Upper lobe of left lung (tissue), 6 donors: ENCODE data around the gene GABRG3. TPM values are rescaled to one million over a fixed set of nuclear protein-coding genes. Genes with fewer than 3 reads are reported as not detected.

Experiments used
- ATAC-seq, 2 donors: fragments of 200-7000 bp; cut with Tn5 transposase; one replicate each; pipeline ENCODE4 v1.9.1; 2022; ENCODE audit warnings: mild to moderate bottlenecking in 2 of 2, moderate library complexity in 2 of 2; ENCODE audit not compliant: low FRiP score in 2 of 2
- DNase-seq, 2 donors: peaks; one replicate each; pipeline ENCODE4 v3.0.0-alpha.2; 2019 to 2020
- H3K27ac ChIP-seq, 4 donors: fragments of 200-600 bp; sonication (generic); one replicate each; pipeline ENCODE4 v1.5.1; 2016 to 2019
- H3K27me3 ChIP-seq, 4 donors: fragments of 200-600 bp; sonication (generic); one replicate each; pipeline ENCODE4 v1.5.1; 2017 to 2019
- H3K36me3 ChIP-seq, 4 donors: fragments of 200-600 bp; sonication (generic); one replicate each; pipeline ENCODE4 v1.5.1; 2016 to 2019
- H3K4me1 ChIP-seq, 4 donors: fragments of 200-600 bp; sonication (generic); one replicate each; pipeline ENCODE4 v1.5.1; 2018 to 2019
- H3K4me3 ChIP-seq, 4 donors: fragments of 200-600 bp; sonication (generic); one replicate each; pipeline ENCODE4 v1.5.1; 2017 to 2019; ENCODE audit warnings: mild to moderate bottlenecking in 2 of 4, moderate library complexity in 1 of 4
- H3K9me3 ChIP-seq, 4 donors: fragments of 200-600 bp; sonication (generic); one replicate each; pipeline ENCODE4 v1.5.1; 2018 to 2019
- CTCF ChIP-seq, 6 experiments: fragments of 450-650 bp in 4 of 6; fragments of 200-600 bp in 2 of 6; sonication (generic) in 2 of 6; IDR thresholded peaks; one replicate each; pipeline ENCODE4 v1.5.1; 2016 to 2019; ENCODE audit warnings: antibody characterized with exemption in 6 of 6
- EP300 ChIP-seq, 4 donors: sonication (generic); formaldehyde crosslinking; IDR thresholded peaks; one replicate each; pipeline ENCODE4 v1.5.1; 2017; ENCODE audit warnings: antibody characterized with exemption in 4 of 4, control low read depth in 2 of 4
- POLR2A ChIP-seq, 4 donors: fragments of 450-650 bp; IDR thresholded peaks; one replicate each; pipeline ENCODE4 v1.5.1; 2016 to 2017; ENCODE audit warnings: antibody characterized with exemption in 4 of 4, mild to moderate bottlenecking in 2 of 4
- POLR2AphosphoS5 ChIP-seq, 2 donors: sonication (generic); formaldehyde crosslinking; IDR thresholded peaks; one replicate each; pipeline ENCODE4 v1.5.1; 2017; ENCODE audit warnings: antibody characterized with exemption in 2 of 2
- WGBS, 2 donors: methylation state at CpG; one replicate each; pipeline ENCODE4 v1.1.5; 2017 to 2018; 5-methylcytosine and 5-hydroxymethylcytosine counted together
- total RNA-seq, 6 donors: library from RNA; depleted of rRNA in 4 of 6; stranded (reverse); fragments of >200 nt in 4 of 6; gene quantifications; one replicate each; pipeline versions ENCODE4 v1.1.0 to v1.2.1, GENCODE V29; 2016 to 2021
- donor health status: DM: no; HTN: no; CAD: no; lungs with moderate emphysema.
- donor health status: DM: no; HTN: yes; CAD: no; lungs with severe emphysema.

The GABRG3 gene
- total RNA-seq, 6 donors from 2014 or later, result not detected

DNA sequence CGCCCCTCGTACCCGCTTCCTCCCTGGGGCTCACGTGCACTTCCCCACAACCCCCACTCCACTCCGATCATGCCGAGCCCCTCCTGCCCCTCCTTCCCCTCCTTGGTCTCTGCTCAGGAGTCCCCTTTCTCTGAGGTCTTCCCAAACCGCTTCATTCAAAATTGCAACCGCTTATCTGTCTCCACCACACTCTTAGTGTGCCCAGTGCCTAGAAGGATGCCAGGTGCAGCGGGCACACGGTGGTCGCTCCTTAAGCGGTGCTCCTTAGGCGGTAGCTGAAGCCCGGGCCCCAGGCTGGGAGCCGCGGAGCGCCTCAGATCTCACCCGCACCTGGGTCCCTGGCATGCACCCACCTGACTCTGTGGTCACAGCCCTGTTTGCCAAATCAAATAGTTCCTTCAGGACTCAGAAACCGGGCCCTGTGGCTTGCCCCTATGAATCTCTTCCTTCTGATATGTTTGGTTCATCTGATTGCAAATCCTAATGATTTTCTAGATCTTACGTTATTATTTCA, 603.6 kb downstream of the GABRG3 start:
- no peaks in the 10 kb centered on the region for H3K36me3 ChIP-seq
- peak in 1 of 2 donors; percentile 55 for ATAC-seq
- H3K9me3 ChIP-seq, result peaks cover 0 to under 1% (median 0%) of the 10 kb centered on the region in 4 donors
- peak in 1 of 2 donors; percentile 41 for DNase-seq
- H3K4me1 ChIP-seq, result no peaks in the 10 kb centered on the region
- no peak overlapping the region for H3K4me3 ChIP-seq
- no peak overlapping the region for H3K27ac ChIP-seq
- TF ChIP-seq EP300 (IDR thresholded peaks at IDR 0.05) (no peak), CTCF (IDR thresholded peaks at IDR 0.05) (no peak), POLR2A (IDR thresholded peaks at IDR 0.05) (no peak)
- WGBS, 2 donors, result 92 to 95% methylated on average over 18 to 20 of the region's 20 CpGs
- no peaks in the 10 kb centered on the region for H3K27me3 ChIP-seq

DNA sequence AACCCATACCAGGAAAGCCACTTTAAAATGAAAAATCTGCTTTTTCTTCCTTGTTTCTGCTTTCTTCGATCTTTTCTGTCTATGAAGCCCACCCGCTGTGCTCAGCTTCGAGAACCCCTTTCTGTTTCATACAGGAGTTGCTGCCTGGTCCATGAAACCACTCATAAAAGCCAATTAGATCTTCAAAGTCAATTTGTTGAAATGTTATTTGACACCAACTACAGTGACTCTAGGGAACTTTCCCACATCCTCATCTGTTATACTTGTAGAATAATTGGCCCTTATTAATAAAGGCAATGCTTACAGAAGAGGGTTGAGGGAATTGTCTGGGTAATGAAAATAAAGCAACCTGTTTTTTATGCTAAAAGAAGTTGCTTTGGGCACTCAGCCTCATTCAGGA, 604.5 kb downstream of the GABRG3 start:
- H3K4me1 ChIP-seq, result no peaks in the 10 kb centered on the region
- H3K4me3 ChIP-seq, result no peak overlapping the region
- WGBS, 2 donors, result 86 to 89% methylated on average over 3 of the region's 3 CpGs
- no peak for ATAC-seq
- TF ChIP-seq EP300 (IDR thresholded peaks at IDR 0.05) (no peak), CTCF (IDR thresholded peaks at IDR 0.05) (no peak), POLR2AphosphoS5 (IDR thresholded peaks at IDR 0.05) (no peak), POLR2A (IDR thresholded peaks at IDR 0.05) (no peak)
- H3K27me3 ChIP-seq, result no peaks in the 10 kb centered on the region
- DNase-seq, result no peak
- H3K36me3 ChIP-seq, result no peaks in the 10 kb centered on the region
- no peak overlapping the region for H3K27ac ChIP-seq
- H3K9me3 ChIP-seq, result peaks cover 0 to 5% (median 0%) of the 10 kb centered on the region in 4 donors

DNA sequence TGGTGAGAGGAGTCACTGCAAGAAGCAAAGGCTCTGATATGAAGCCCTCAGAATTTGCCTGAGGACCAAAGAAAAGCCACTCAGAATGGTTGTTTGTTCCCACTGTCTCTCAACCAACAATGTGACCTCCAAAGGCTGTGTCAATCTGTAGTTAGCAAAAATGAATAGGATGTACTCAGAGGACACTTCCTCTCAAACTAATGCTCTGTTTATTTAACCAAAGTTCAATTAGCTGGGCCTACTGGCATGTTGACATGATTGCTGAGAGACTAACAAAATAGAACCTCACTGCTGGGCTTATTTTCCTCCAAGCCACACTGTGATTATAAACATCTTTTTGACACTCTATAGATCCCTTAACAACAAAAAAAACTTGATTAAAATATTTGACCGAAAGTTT, 605.6 kb downstream of the GABRG3 start:
- no peak for ATAC-seq
- WGBS, 2 donors, result 75 to 78% methylated on average over 1 of the region's 1 CpG
- H3K27me3 ChIP-seq, result no peaks in the 10 kb centered on the region
- H3K27ac ChIP-seq, result no peak overlapping the region
- no peak for DNase-seq
- H3K4me1 ChIP-seq, result no peaks in the 10 kb centered on the region
- no peak for TF ChIP-seq EP300 (IDR thresholded peaks at IDR 0.05)
- no peak for TF ChIP-seq POLR2A (IDR thresholded peaks at IDR 0.05)
- no peak for TF ChIP-seq POLR2AphosphoS5 (IDR thresholded peaks at IDR 0.05)
- no peak for TF ChIP-seq CTCF (IDR thresholded peaks at IDR 0.05)
- H3K4me3 ChIP-seq, result no peak overlapping the region
- H3K9me3 ChIP-seq, result peaks cover 0 to 5% (median 0%) of the 10 kb centered on the region in 4 donors
- no peaks in the 10 kb centered on the region for H3K36me3 ChIP-seq

GRCh38 chr15:27579738-27580137, 608.8 kb downstream of the GABRG3 start:
- H3K27me3 ChIP-seq, result no peaks in the 10 kb centered on the region
- H3K27ac ChIP-seq, result no peak overlapping the region
- H3K4me3 ChIP-seq, result no peak overlapping the region
- H3K9me3 ChIP-seq, result peaks cover 0 to 5% (median 0%) of the 10 kb centered on the region in 4 donors
- 93 to 94% methylated on average over 5 of the region's 5 CpGs for WGBS, 2 donors
- no peaks in the 10 kb centered on the region for H3K4me1 ChIP-seq
- TF ChIP-seq POLR2AphosphoS5 (IDR thresholded peaks at IDR 0.05), result no peak
- no peak for TF ChIP-seq CTCF (IDR thresholded peaks at IDR 0.05)
- TF ChIP-seq POLR2A (IDR thresholded peaks at IDR 0.05), result no peak
- no peak for TF ChIP-seq EP300 (IDR thresholded peaks at IDR 0.05)
- ATAC-seq (no peak), DNase-seq (no peak)
- H3K36me3 ChIP-seq, result no peaks in the 10 kb centered on the region

GRCh38 chr15:27582726-27583410, 611.9 kb downstream of the GABRG3 start:
- Histone ChIP-seq H3K27ac (no peak overlapping the region), H3K4me3 (no peak overlapping the region), H3K36me3 (no peaks in the 10 kb centered on the region), H3K27me3 (no peaks in the 10 kb centered on the region), H3K9me3 (peaks cover 0 to 5% (median 0%) of the 10 kb centered on the region in 4 donors), H3K4me1 (no peaks in the 10 kb centered on the region)
- no peak for TF ChIP-seq EP300 (IDR thresholded peaks at IDR 0.05)
- TF ChIP-seq CTCF (IDR thresholded peaks at IDR 0.05), result no peak
- TF ChIP-seq POLR2AphosphoS5 (IDR thresholded peaks at IDR 0.05), result no peak
- no peak for TF ChIP-seq POLR2A (IDR thresholded peaks at IDR 0.05)
- ATAC-seq (no peak), DNase-seq (no peak)
- 49 to 53% methylated on average over 5 of the region's 5 CpGs for WGBS, 2 donors
